Muscle layer of duodenum (tissue), 2 donors: ENCODE measurements around the gene NEIL1.
"Not testable (repeated sequence)": the region's sequence is repeated elsewhere in the genome, so short reads cannot be mapped to it uniquely, and the experiment has no call there.

Experiments
- H3K27ac ChIP-seq: one replicate; pipeline ENCODE4 v1.7.0; 2013; ENCODE audit warnings: mild to moderate bottlenecking, low read length
- H3K27me3 ChIP-seq: one replicate; pipeline ENCODE4 v1.7.0; 2013; ENCODE audit warnings: low read depth, mild to moderate bottlenecking, control low read depth, low read length
- H3K36me3 ChIP-seq, 2 donors: one replicate each; pipeline ENCODE4 v1.7.0; 2013; ENCODE audit warnings: low read length in 2 of 2, control low read depth in 1 of 2, mild to moderate bottlenecking in 1 of 2; ENCODE audit not compliant: insufficient read depth in 2 of 2, control insufficient read depth in 1 of 2
- H3K4me1 ChIP-seq, 2 donors: one replicate each; pipeline ENCODE4 v1.7.0; 2013; ENCODE audit warnings: low read length in 2 of 2, mild to moderate bottlenecking in 2 of 2, control low read depth in 1 of 2, moderate library complexity in 1 of 2; ENCODE audit not compliant: insufficient read depth in 2 of 2, control insufficient read depth in 1 of 2
- H3K4me3 ChIP-seq, 2 donors: one replicate each; pipeline ENCODE4 v1.7.0; 2013; ENCODE audit warnings: low read length in 2 of 2, low read depth in 1 of 2, mild to moderate bottlenecking in 1 of 2
- H3K9me3 ChIP-seq, 2 donors: one replicate each; pipeline ENCODE4 v1.7.0; 2013; ENCODE audit warnings: low read length in 2 of 2, control low read depth in 1 of 2, mild to moderate bottlenecking in 1 of 2; ENCODE audit not compliant: control insufficient read depth in 1 of 2
- donor health status: healthy.

NEIL1 gene

GRCh38 chr15:75368689-75369239, 21.9 kb downstream of the NEIL1 start:
- H3K27ac ChIP-seq, result peak overlapping the region; percentile 84
- peaks cover 12 to 18% of the 10 kb centered on the region in 2 donors for H3K4me1 ChIP-seq
- H3K9me3 ChIP-seq, result no peaks in the 10 kb centered on the region
- peak overlapping the region; percentile 80 to 94 for H3K4me3 ChIP-seq
- H3K36me3 ChIP-seq, result peaks cover 48 to 62% of the 10 kb centered on the region in 2 donors
- no peaks in the 10 kb centered on the region for H3K27me3 ChIP-seq

- no peaks in the 10 kb centered on the region for H3K27me3 ChIP-seq
- no peak overlapping the region for H3K27ac ChIP-seq
- H3K36me3 ChIP-seq, result peaks cover 45 to 62% of the 10 kb centered on the region in 2 donors
- no peaks in the 10 kb centered on the region for H3K9me3 ChIP-seq
- peaks cover 12 to 18% of the 10 kb centered on the region in 2 donors for H3K4me1 ChIP-seq
- H3K4me3 ChIP-seq, result peak overlapping the region in 1 of 2 donors; percentile 80
Observed at GRCh38 chr15:75369897-75370581, 23.2 kb downstream of the NEIL1 start.

DNA sequence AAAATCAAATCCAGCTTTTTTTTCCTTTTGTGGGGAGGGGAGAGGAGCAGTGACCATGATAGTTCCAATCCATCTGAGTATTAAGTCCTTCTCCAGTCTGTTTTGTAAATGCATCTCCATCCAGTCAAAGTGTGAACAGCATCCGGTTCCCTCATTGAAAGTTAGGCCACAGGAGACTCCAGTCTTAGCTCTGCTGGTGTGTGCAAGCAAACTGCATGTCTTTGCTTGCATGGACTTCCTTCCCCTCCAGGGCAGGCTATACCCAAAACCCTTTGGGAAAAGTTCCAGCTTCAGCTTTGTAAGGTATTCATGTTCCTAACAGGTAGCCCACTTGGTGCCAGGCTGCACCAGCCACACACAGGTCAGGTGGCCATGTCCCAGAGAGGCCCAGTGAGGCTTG, 24.6 kb downstream of the NEIL1 start:
- Histone ChIP-seq H3K4me1 (peaks cover 12 to 18% of the 10 kb centered on the region in 2 donors), H3K27ac (no peak overlapping the region), H3K27me3 (no peaks in the 10 kb centered on the region), H3K4me3 (no peak overlapping the region), H3K9me3 (no peaks in the 10 kb centered on the region), H3K36me3 (peaks cover 45 to 60% of the 10 kb centered on the region in 2 donors)

DNA sequence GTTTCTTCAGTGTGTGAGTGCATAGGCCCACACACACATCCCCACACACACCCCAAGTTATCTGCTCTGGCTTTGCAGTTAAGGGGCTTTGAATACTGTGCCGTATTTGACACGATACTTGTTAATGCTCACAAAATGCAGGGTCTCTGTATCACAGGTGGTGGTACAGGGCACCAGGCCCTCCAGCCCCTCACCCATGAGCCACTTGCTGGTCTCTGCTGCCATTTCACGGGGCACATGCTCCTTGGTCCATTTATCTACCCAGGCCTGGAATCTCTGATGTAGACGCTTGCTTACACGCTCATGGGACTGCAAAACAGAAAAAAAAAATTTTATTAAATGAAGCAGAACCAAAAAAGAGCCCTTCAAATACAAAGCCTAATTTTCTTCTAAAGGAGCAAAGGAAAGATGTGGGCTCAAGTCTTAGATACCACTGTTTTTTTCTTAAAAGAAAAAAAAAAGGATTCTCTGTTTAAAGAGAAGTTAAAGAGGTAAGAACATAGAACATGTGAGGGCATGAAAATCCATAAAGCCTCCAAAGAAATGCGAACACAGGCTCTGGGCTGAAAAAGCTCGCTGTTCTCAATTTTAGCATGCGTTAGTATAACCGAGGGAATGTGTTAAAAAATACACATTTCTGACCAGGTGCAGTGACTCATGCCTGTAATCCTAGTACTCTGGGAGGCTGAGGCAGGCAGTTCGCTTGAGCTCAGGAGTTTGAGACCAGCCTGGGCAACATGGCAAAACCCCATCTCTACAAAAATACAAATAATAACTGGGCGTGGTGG, 25.3 kb downstream of the NEIL1 start:
- Histone ChIP-seq H3K36me3 (peaks cover 39 to 60% of the 10 kb centered on the region in 2 donors), H3K27me3 (no peaks in the 10 kb centered on the region), H3K4me3 (no peak overlapping the region)

DNA sequence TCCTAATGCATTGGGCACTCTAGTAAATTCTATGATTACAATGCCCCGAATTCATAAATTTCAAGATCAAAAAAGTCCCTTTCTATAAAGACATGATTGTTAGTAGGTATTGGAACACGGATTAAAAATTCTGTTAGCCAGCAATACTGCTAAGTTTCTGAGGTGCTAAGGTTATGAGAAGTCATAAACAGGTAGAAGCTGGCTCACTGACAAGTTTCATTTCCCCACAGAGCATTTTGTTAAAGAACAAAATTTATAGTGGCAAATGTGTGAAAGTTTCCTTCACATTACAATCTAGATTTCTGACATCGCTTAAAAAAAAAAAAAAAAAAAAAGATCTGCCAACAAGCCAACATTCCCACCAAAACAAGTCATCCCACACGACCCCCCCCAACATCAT, 33.9 kb downstream of the NEIL1 start:
- no peak overlapping the region for H3K4me3 ChIP-seq
- no peaks in the 10 kb centered on the region for H3K27me3 ChIP-seq
- H3K36me3 ChIP-seq, result peaks cover 30 to 73% of the 10 kb centered on the region in 2 donors
- H3K9me3 ChIP-seq, result no peaks in the 10 kb centered on the region
- H3K27ac ChIP-seq, result no peak overlapping the region
- no peaks in the 10 kb centered on the region for H3K4me1 ChIP-seq

More for the DNA sequence above, 25.3 kb downstream of the NEIL1 start:
- no peaks in the 10 kb centered on the region for H3K9me3 ChIP-seq
- H3K4me1 ChIP-seq, result peaks cover 12 to 18% of the 10 kb centered on the region in 2 donors
- H3K27ac ChIP-seq, result no peak overlapping the region

- H3K9me3 ChIP-seq, H3K27me3 ChIP-seq, H3K27ac ChIP-seq, H3K4me3 ChIP-seq, H3K4me1 ChIP-seq: not testable (repeated sequence)
- peaks cover 58 to 80% of the 10 kb centered on the region in 2 donors for H3K36me3 ChIP-seq
Observed at GRCh38 chr15:75383986-75384385, 37.1 kb downstream of the NEIL1 start.

- Histone ChIP-seq H3K4me1 (peaks cover 0 to 11% of the 10 kb centered on the region in 2 donors), H3K27me3 (no peaks in the 10 kb centered on the region), H3K36me3 (peaks cover 71 to 76% of the 10 kb centered on the region in 2 donors), H3K4me3 (no peak overlapping the region), H3K27ac (no peak overlapping the region), H3K9me3 (no peaks in the 10 kb centered on the region)
Observed at GRCh38 chr15:75389791-75390382, 43.0 kb downstream of the NEIL1 start.

GRCh38 chr15:75397494-75397893, 50.7 kb downstream of the NEIL1 start:
- no peak overlapping the region for H3K27ac ChIP-seq
- no peaks in the 10 kb centered on the region for H3K27me3 ChIP-seq
- H3K4me3 ChIP-seq, result no peak overlapping the region
- H3K9me3 ChIP-seq, result no peaks in the 10 kb centered on the region
- peaks cover 47 to 87% of the 10 kb centered on the region in 2 donors for H3K36me3 ChIP-seq
- H3K4me1 ChIP-seq, result no peaks in the 10 kb centered on the region

- Histone ChIP-seq H3K27ac (no peak overlapping the region), H3K4me1 (no peaks in the 10 kb centered on the region), H3K36me3 (peaks cover 37 to 87% of the 10 kb centered on the region in 2 donors), H3K4me3 (no peak overlapping the region), H3K9me3 (no peaks in the 10 kb centered on the region), H3K27me3 (no peaks in the 10 kb centered on the region)
Observed at GRCh38 chr15:75403892-75404291, 57.1 kb downstream of the NEIL1 start.
